CD4-positive, alpha-beta T cell treated with Interleukin-17A for 1 hour (primary cell): ENCODE data around the gene RESP18.
"Not testable (repeated sequence)": the region's sequence is repeated elsewhere in the genome, so short reads cannot be mapped to it uniquely, and the experiment has no call there.

Experiments used
- DNase-seq: peaks from one replicate; pipeline ENCODE4 v3.0.0-alpha.2; 2020

Gene RESP18

DNA sequence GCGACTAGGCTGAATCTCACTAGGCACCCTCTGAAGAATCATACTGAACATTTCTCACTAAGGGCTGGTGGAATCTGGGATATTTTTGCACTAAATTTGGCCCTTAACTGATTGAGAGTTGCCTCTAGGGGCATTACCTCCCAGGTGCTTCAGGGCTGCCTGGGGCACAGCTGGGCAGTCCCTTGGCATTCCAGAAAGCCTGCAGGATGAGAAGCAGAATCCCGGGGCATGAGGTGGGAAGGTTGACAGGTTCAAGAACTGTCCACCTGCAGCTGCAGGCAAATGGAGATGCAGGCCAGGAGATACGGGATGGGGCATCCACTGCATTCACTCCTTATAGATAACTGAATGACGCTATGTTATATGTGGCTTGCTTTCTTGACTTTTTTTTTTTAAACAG is 7.4 kb downstream of the RESP18 start:
- no peak for DNase-seq

DNA sequence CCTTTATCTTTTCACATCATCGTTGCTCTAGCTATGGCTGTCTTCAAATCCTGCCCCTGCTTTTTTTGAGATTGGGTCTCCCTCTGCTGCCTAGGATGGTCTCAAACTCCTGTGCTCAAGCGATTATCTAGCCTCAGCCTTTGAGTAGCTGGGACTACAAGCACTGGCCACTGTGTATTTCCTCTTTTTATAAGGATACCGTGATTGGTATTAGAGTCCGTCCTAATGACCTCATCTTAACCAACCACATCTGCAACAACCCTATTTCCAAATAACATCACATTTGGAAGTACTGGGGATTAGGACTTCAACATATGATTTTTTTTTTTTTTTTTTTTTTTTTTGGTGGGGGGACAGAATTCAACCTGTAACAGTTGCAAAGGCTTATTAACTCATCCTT is 9.1 kb downstream of the RESP18 start:
- DNase-seq: no peak

DNA sequence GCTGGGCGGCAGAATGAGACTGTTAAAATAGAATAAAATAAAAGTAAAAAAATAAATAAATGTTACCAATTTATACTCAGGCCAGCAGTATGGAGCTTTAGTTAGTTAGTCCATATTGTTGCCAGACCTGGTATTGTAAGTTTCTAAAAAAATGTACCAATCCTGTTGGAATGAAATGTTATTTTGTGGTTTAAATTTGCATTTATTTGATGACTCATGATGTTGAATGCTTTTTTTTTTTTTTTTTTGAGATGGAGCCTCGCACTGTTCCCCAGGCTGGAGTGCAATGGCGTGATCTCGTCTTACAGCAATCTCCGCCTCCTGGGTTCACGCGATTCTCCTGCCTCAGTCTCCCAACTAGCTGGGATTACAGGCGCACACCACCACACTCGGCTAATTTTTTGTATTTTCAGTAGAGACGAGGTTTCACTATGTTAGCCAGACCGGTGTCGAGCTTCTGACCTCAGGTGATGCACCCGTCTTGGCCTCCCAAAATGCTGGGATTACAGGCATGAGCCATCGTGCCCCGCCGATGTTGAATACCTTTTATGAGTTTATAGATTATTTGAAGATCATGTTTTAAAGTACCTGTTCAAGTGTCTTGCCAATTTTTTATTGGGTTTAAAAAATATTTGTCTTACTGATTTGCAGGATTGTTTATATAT is 17.6 kb downstream of the RESP18 start:
- no peak for DNase-seq

DNA sequence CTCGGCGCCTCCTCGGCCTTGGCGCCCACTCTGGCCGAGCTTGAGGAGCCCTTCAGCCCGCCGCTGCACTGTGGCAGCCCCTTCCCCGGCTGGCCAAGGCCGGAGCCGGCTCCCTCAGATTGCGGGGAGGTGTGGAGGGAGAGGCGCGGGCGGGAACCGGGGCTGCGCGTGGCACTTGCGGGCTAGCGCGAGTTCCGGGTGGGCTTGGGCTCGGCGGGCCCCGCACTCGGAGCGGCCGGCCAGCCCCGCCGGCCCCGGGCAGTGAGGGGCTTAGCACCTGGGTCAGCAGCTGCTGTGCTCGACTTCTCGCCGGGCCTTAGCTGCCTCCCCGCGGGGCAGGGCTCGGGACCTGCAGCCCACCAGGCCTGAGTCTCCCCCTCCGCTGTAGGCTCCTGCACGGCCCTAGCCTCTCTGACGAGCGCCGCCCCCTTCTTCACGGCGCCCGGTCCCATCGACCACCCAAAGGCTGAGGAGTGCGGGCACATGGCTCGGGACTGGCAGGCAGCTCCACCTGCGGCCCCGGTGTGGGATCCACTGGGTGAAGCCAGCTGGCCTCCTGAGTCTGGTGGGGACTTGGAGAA is 19.8 kb downstream of the RESP18 start:
- DNase-seq: not testable (repeated sequence)

DNA sequence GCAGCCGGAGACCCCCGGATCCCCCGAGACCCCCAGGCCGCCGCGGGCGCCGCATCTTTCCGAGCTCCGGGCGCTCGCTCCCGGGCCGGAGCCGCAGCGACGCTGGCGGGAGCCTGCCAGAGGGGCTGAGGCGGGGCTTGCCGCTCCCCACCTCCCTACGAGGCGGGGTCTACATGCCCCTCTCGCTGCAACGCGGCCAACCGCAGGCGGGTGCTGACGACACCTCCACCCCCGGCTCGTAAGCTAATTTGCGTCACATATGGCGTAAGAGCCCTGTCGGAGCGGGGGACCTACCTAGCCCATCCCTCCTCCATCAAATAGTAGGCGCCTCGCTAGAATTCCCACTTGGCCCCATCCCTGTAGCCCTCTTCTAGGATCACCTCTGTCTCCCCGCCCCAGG is 23.3 kb downstream of the RESP18 start, which contains the start of gene PTPRN:
Gene PTPRN (minus strand): TSS at position 124 of the 400 bp plus-strand sequence. CDS start 69 bp downstream, at position 55.
- no peak for DNase-seq

DNA sequence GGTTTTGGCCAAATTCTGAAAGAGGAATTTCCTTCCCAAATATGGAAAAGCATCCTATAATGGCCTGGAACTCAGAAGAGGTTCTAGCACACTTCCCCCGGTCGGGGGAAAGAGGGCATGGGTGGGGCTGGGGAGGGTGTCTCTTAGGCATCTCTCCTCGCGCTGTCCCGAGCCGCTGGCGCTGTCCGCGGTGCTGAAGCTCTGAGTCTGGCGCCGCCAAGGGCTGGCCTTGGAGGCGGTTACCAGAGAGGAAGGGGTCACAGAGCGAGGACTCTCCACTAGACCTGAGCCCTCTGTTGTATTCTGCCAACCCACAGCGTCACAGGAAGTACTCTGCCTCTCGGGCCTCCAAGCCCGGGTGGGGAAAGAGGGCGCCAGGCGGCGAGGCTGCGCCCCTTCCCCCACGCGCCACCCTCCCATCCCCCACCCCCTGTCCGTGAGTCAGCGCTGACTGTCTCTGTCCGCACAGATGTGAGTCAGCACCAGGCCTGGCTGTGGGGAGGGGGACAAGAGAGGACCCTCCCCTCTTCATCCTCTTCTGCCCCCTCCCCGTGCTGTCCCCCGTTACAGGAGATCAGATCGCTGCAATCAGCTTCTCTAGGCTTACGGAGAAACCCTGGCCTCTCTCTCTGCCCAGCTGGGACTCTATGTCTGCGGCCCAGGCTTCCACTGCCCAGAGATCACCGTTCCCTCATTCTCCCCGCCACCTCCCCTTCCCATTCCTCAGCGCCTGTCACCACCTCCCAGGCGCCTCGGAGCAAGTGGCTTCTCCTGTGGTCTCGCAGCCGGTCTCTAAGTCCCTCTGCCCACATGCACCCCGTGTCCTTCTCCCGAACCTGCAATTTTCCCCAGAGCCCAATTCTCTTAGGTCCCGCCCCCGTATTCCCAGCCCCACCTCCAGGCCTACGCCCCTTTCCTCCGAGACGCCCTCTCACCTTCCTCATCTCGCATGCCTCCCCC is 24.1 kb downstream of the RESP18 start:
- peak; percentile 61 for DNase-seq

DNA sequence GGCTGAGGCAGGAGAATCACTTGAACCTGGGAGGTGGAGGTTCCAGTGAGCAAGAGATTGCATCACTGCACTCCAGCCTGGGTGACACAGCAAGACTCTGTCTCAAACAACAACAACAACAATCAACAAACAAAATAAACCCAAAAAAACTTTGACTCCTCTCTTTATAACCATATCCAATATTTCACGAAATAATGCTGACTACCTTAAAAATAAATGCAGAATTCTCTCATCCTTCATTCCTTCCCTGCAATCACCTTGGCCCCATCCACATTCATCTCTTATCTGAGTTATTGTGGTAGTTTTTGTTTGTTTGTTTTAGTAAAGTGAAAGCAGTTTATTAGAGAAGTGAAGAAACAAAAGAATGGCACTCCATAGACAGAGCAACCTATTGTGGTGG is 26.5 kb downstream of the RESP18 start:
- no peak for DNase-seq

DNA sequence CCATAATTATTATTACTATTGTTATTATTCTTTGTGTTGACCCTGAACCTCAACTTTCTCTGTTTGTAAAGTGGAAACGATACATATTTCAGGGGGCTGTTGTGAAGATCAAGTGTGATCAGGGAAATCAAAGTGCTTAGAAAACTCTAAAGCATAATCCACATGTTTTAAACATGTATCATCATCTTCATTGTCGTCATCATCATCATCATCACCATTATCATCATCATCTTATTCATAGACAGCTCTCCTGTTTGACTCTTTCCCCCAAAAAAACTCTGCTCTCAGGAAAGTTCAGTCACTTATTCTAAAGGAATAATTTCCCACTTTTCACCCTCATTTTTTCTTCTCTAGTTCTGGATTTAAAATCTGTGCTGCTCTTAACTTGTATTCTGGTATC is 28.3 kb downstream of the RESP18 start:
- DNase-seq: no peak

DNA sequence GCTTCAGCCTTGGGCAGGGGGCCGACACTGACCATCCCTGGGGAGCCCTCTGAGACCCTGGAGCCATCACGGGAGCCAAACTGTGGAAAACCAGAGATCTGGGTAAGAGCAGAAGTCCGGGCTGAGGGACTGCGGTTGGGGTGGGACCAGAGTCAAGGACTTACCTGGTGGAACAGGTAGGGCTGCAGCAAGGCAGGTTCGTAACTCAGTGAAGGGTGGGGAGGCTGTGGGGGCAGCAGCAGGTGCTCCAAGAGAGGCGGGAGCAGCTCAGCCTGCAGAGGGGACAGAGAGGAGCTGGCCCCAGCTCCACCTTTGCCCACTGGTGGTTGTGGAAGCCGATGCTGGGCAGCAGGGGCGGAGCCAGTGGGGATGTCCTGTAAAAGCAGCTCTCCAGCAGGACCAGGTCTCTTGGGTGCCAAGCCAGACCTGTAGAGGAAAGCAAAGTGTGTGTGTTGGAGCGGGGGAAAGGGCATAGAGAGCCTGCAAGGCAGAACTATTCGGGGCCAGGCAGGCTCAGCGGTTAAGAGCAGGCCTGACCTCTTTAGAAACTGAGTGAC is 30.1 kb downstream of the RESP18 start:
- DNase-seq: no peak

DNA sequence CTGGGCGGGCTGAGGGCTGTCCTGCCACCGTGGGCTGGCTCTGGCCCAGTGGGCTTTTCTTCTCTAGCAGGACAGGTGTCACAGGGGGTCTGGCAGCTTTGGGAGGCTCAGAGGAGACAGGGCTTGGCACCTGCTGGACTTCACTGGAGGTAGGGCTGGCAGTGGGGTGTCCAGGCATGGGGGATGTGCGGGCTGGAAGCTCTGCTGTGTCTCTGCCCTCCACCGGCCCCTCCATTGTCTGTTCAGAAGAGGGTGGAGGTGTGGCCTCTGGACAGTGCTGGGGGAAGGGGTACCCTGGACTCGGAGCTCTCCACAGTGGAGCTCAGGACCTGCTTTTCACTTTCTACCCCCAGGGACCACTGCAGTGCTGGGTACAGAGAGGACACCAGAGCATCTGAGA is 32.5 kb downstream of the RESP18 start:
- no peak for DNase-seq

DNA sequence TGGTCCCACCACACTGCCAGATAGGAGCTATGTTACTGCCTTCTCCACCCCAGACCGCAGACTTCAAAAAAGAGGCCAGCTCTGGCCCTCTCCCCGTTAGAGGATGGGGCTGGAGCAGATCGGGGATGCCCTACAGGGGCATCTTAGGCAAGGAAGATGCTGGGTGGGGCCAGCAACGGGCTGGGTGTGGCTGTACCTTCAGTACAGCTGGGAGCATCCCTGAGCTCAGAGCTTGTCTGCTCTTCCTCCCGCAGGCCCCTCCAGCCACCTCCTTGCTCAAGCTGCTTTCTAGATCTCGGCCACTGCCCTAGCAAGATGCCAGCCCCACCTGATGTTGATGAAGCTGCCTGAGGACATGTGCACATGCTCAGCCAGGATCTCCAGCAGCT is 33.2 kb downstream of the RESP18 start:
- no peak for DNase-seq

DNA sequence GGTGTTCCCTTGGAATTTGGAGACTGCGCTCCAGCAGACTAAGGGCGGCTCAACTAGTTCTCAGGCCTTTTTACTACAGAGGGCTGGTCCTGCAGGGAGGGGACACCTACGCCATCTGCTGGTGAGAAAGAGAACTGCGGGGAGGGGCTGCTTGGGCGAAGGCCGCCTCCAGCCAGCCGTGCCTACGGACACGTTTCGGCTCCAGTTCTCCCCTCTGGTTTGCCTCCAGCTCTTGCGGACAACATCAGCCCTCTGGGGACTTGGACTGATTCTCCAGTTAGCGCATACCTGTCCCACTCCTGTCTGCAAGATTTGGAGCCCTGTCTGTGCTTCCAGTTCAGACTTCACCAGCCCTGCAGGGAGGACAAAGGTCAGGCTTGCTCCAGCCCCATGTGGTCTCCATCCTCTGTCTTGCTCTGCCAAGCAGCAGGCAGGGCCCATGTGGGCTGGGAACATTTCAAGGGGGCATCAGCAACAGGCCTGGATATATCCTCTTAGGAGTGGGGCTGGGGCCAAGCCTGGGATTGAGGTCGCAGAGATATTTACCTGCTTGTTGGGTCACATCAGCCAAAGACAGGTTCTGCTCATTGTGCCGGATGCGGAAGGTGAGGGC is 33.7 kb downstream of the RESP18 start:
- peak; percentile 89 for DNase-seq

DNA sequence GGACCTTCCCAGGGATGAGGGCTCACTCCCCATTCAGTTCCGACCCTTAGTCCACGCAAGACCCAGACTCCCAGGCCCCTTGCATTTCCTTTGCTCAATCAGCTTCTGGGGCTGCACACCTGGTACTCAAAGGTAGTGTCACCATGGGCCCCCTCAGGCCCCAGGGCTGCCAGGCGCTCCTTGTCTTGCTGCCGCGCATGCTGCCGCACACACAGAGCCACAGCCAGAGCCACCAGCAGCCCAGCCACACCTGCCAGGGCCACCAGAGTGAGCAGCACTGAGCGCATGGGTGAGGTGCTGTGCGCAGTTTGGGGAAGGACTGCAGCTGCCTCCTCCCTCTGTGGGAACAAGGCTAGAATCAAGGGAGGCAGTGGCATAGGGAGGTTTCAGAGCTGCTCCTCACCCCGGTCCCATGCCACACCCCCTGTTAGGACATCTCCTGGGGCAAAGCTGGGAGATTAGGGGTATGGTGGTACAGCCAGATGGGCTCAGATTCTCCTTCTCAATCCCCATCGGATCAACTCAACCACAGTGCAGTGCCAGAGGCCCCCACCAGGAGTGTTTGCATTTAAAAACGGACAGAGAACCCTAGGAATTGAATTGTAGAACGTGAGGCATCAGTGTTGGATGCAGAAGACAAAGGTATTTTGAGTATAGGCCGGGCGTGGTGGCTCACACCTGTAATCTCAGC is 34.6 kb downstream of the RESP18 start:
- DNase-seq: no peak

DNA sequence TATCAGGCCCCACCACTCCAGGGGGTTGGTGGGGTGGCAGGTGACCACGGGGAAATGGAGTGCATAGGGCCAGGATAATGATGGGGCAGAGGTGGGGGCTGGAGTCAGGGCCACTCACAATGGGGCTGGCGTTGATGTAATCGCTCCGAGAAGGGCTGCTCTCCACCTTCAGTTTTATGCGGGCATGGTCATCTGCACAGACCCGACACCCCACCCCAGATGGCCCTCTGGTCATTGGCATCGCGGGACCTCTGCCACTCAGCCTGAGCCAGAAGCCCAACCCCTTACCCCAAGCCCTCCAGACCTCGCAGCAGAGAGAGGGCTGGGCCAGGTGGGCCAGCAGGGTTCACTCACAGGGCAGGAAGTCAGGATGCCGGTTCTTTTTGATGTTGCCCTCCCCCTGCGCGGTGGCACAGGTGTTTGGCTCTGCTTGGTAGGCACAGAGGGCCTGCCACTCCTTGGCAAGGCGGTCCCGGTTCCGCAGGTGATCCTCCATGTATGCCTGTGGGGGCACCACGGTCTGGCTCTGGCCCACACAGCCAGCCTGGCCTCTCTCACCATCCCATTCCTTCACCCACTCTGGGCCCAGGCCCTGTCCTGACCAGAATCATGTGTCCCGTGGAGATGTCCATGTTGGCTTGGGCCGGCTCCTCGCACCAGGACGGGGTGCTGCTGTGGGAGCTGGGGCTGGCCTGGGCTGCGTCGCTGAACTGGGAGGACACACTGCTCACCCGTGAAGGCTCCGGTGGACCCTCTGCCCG is 35.7 kb downstream of the RESP18 start:
- DNase-seq: no peak

DNA sequence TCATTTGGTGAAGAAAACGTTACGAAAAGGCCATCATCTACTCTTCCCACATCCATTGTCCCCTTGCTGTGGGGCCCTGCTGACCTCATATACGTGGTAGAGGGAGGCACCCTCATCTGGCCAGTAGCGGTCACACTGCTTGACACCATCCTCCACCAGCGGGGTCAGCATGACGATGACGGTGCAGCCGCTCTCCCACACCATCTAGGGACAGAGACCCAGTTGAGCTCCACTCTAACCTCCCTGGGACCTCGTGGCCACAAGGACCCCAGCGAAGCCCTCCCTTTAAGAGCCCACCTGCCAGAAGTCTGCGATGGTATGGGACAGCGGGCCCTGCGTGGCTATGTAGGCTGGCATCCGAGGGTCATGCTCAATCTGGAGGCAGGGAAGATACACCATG is 36.4 kb downstream of the RESP18 start:
- DNase-seq: no peak

DNA sequence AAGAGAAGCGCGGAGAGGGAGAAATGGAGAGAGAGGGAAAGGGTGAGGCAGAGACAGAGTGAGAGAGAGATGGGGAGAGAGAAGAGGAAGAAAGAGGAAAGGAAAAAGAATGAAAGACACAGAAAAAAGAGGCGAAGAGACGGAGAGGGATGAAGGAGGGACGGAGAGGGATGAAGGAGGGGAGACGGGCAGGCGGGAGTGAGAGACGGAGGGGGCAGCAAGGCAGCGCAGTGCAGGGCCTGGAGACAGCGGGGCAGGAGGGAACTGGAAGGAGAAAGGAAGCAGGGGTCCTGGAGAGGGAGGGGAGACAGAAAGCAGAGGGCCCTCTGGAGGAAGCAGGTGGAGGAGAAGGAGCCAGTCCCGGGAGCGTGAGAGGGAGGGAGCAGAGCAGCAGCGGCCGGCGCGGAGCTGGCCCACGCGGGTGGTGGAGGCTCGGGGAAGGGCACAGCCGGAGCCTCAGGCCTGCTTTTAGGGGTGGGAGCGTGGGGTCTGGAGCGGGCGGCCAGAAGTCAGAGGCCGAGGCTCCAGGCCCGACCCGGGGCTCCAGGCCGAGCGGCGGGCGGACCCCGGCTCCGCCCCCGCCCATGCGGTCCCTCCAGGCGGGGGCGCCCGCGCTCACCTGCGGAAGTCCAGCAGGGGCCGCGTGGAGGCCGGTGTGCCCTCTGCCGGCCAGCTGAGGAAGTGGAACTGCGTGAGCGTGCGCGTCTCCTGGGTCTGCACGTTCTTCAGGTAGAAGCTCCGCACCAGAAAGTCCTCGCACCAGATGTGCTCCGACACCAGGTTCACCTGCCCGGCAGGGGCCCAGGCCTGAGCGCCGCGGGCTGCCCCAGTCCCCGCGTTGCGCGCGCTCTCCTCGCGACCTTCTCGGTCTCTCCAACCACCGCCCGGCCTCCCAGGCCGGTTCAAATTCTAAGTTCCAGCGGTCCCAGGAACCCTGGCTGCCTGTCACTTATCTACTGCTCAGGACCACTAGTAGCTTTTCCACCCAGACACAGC is 37.9 kb downstream of the RESP18 start:
- peak; percentile 93 for DNase-seq

DNA sequence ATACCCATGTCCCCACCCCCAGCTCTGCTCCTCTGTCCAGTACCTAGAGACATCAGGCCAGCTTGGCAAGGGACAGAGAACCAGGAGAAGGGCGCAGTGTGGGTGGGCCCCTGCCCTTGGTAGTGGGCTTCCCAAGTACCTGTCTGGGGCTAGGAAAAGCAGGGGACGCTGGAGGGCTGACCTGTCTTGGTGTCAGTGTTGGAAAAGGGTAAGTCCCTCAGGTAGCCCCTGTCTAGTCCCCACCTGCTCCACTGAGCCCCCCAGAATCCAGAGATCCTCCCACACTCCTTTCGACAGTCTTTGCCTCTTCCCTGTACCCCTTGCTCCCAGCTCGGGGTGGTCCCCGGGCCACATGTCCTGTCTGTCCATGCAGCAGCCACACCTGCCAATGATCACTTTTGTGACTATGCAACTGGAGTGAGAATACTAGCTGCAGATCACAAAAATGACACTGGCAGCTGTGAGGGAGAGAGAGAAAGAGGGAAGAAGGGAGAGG is 38.8 kb downstream of the RESP18 start:
- no peak for DNase-seq

DNA sequence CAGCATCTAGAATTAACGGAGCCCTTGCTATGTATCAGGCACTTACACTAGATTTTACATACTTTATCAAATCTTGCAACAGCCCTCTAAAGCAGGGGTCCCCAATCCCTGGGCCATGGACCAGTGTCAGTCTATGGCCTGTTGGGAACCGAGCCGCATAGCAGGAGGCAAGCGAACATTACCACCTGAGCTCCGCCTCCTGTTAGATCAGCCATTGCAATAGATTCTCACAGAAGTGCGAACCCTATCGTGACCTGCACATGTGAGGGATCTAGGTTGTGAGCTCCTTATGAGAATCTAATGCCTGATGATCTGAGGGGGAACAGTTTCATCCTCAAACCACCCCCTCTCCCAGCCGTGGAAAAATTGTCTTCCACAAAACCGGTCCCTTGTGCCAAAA is 39.9 kb downstream of the RESP18 start:
- no peak for DNase-seq

DNA sequence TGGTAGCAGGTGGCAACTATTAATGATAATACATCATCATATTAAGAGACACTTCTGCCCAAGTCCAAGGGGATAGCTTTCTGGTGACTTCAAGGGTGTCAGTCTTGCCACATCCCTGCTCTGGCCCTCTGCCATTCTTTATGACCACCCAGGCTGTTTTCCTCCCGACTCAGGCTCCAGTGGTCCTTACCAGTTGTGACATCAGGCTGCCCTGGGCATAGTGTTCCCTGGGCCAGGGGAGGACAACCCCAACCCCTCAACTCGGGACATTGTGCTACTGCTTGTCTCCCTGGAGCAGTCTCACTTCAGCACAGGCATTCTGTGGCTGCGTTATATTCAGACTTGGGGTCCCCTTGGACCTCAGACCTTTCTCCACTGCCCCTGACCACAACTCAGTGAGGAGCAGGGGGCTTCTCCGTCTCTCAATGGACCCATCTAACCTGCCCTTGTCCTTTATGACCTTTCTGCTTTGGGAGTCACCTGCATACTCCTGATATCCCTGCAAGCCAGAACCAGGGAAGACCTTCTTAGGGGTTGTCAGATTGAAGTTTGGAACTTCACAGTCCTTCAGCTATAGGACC is 40.5 kb downstream of the RESP18 start:
- DNase-seq: no peak

DNA sequence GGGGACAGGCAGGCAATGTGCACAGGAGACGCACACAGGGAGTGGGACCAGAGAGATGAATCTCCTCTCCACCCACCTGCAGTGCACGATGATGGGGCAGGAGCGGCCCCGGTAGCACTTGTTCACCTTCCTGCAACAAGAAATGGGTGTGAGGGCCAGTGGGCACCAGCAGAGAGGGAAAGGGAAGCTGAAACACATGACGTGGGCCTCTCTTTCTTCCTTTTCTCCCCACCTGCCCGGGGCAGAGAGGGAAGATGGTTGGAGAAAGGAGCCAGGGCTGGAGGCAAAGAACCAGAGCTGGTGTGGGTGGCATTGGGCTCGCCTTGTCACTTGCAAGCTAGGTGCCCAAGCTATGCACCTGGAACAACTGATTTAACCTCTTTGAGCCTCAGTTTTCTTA is 41.1 kb downstream of the RESP18 start:
- no peak for DNase-seq
